GM18520 (cell line): Measurements from ENCODE around the gene ZNF318.

ENCODE experiments used
- ATAC-seq: cut with Tn5 transposase; IDR thresholded peaks from one replicate; pipeline ENCODE4 v1.9.1; 2021; ENCODE audit not compliant: unreplicated experiment

Gene ZNF318

DNA sequence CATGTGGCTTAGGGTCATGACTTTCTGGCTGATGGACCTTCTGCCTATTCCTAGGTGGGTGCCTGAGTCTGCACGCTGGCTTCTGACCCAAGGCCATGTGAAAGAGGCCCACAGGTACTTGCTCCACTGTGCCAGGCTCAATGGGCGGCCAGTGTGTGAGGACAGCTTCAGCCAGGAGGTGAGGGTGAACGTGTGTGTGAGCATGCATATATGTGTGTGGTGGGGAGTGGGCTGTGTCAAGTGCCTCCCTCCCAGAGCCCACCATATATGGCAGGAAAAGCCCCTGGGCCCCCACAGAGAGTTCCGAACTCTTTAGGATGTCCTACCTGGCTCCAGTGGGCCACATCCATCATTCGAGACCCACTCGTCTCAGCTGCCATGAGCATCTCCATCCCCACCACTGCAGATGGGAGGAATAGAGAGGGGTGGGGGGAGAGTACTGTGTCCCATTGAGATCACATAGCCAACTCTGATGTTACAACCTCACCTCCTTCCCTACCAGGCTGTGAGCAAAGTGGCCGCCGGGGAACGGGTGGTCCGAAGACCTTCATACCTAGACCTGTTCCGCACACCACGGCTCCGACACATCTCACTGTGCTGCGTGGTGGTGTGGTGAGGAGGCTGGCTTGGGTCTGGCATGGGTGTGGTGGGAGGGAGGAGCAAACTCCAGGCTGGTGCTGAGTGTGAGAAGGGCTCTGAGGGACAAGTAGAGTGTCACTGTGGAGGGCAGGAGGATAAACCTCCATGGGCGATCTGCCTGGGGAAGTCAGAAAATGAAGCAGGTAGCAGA, 68.2 kb downstream of the ZNF318 start:
- ATAC-seq, result no peak

GRCh38 chr6:43299338-43300293, 69.8 kb downstream of the ZNF318 start:
- no peak for ATAC-seq

- no peak for ATAC-seq
Observed at GRCh38 chr6:43298565-43299337, 70.7 kb downstream of the ZNF318 start.

- no peak for ATAC-seq
Observed at GRCh38 chr6:43297644-43298564, 71.5 kb downstream of the ZNF318 start, which contains the start of gene SLC22A7. SLC22A7 (plus strand) TSS chr6:43298260; CDS start chr6:43298359, 99 bp downstream.

DNA sequence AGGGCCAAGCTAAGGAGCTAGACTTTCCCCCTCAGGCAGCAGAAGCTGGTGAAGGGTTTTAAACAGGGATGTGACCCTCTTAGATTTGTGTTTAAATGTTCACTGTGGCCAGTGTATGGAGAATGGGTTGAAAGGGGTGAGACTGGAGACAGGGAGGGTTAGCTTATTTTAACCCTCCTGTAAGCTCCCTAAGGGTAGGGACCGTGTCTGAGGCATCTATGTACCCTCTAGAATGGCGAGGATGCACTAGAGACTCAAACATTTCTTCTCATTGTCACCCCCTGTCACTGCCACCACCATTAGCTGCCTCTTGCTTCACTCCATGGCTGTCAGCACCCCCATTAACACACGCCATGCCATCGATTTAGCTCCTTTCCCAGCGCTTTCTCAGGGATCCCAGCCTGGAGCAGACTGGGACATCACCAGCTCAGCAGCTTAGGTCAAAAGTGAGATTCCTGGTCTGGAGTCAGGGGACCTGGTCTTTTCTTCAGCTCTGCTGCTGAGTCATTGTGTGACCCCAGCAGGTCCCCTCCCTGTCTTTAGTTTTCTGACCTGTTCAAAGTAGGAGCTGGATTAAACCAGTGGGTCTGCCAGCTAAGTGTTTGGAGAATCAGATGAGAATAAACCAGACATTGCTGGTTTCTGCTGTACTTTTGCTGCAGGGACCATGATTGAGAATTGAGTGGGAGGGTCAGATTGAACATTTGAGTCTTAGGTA, 72.5 kb downstream of the ZNF318 start:
- ATAC-seq, result no peak

DNA sequence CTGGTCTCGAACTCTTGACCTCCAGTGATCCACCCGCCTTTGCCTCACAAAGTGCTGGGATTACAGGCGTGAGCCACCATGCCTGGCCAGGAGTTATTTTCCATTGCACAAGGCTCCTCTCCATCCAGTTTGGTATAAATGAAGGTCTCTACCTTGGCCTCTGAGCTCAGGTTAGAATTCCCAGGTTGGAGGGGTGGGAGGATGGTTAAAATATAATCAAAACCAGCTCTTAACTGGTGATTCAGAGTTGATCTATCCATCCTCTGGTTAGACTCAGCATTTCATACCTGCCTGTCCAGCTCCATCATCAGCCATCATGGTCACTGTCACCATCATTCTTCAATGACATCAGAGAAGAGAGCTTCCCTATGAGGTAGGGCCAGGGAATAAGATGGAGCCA, 74.0 kb downstream of the ZNF318 start:
- no peak for ATAC-seq

GRCh38 chr6:43294536-43294935, 74.9 kb downstream of the ZNF318 start:
- no peak for ATAC-seq

DNA sequence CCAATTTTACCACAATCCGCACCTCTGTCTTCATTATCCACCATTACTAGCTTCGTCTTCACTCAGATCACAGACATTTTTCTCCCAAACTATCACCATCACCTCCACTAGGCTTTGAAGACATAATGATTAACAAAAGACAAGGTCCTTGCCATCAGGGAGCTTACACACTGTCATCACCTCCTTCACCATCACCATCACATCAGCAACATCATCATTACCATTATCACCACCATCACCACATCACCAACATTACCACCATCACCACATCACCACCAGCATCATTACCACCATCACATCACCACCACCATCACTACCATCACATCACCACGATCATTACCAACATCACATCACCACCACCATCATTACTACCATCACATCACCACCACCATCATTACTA, 75.7 kb downstream of the ZNF318 start:
- no peak for ATAC-seq

DNA sequence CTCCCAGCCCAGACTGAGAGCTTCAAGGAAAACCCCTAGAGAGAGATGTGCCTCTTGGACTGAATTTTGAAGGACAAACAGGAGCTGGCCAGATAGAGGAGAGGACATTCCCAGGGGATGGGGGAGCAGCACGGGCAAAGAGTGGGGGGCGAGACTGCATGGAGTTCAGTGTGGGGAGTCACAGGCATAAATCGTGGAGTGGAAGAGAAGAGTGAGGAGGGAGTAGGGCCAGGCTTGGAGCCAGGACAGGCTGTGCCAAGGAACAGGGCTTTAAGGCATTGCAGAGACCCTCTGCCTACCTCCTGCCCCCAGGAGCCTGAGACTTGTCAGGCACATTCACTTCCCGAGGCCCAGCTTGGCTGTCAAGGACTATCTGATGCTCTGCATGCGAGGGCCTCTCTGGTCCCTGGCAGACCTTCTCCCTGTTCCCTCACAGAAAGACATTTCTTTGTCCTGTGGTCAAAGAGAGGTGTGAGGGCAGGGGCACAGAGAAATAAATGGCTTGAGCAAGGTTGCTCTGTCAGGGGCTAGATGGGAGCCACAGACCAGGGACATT, 76.6 kb downstream of the ZNF318 start:
- no peak for ATAC-seq

DNA sequence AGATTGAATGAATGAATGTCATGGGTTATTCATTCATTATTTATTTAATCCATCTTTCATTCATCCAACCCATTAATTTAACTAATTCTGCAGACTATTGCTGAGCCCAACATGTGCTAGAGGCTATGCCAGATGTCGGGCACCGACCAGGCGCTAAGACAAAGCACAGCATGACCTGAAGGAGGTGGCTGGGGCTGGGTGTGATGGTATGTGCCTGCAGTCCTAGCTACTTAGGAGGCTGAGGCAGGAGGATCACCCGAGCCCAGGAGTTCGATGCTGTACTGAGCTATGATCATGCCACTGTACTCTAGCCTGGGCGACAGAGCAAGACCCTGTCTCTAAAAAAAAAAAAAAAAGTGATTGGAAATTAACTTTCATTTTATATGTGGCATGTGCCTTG, 77.1 kb downstream of the ZNF318 start:
- no peak for ATAC-seq

DNA sequence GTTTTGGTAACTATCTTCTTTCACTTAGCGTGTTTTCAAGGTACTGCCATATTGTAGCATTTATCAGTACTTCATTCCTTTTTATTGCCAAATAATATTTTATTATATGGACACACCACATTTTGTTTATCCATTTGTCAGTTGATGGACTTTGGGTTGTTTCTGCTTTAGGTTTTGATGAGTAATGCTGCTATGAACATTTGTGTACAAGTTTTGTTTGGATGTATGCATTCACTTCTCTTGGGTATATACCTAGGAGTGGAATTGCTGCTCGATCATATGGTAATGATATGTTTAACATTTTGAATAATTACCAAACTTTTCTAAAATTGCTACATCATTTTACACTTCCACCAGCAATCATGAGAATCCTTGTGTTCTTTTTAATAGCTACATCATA, 77.7 kb downstream of the ZNF318 start:
- no peak for ATAC-seq

- no peak for ATAC-seq
Observed at GRCh38 chr6:43290905-43291355, 78.5 kb downstream of the ZNF318 start.

DNA sequence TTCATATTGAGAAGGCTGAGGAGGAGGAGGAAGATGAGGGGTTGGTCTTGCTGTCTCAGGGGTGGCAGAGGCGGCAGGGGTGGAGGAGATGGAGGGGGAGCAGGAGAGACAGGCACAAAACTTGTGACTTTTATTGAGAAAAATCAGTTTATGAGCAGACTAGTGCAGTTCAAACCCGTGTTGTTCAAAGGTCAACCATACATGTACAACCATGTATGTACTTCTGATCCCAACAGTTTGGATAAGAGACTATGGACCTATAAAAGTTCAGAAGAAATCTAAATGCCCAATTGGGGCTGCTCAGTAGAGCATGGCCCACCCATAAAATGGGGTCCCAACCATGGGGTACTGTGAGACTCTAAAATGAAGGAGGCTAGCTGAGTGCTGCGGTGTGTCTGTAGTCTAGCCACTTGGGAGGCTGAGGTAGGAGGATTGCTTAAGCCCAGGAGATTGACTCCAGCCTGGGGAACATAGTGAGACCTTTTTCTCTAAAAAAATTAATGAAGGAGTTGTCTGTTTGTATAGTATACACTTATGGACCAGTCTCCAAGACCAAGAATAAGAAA, 79.0 kb downstream of the ZNF318 start:
- ATAC-seq, result no peak

DNA sequence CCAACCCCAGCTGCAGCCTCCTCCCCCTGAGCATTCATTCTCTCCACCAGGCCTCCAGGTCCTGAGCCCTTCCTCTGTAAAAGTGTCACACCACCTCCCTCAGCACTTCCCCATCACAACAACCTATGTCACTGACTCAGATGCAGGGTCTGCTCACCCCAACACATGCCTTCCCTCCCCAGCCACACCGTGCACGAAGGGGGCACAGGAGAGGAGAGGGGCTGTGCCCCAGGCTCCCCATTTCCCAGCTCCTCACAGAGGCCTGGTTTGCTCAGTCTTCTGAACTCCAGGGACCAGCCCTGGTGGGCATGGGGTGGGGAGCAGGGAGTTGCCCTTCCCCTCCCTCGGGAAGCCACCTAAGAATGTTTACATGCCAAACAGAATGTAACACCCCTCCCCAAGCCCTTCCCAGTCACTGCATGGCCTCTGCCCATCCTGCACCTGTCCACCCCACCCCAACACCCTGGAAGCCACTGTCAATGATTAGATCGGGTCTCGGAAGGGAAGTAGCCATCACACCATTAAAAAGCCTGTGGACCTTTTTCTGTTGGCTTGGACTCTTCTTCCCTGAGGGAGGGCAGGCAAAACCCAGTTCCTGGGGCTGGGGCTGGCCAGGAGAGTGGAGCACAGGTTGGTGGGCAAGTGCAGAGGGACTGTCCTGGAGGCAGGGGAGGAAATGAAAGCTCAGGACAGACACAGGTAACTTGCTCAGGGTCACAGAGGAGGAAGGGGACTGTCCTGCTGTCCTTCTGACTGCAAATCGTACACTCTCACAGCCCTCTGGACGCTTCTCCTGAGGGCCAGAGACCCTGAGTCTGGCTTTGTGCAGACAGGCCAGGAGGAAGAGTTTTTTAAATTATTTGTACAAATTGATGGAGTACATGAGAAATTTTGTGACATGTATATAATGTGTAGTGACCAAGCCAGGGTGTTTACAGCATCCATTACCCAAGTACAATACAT, 81.4 kb downstream of the ZNF318 start:
- ATAC-seq, result no peak

DNA sequence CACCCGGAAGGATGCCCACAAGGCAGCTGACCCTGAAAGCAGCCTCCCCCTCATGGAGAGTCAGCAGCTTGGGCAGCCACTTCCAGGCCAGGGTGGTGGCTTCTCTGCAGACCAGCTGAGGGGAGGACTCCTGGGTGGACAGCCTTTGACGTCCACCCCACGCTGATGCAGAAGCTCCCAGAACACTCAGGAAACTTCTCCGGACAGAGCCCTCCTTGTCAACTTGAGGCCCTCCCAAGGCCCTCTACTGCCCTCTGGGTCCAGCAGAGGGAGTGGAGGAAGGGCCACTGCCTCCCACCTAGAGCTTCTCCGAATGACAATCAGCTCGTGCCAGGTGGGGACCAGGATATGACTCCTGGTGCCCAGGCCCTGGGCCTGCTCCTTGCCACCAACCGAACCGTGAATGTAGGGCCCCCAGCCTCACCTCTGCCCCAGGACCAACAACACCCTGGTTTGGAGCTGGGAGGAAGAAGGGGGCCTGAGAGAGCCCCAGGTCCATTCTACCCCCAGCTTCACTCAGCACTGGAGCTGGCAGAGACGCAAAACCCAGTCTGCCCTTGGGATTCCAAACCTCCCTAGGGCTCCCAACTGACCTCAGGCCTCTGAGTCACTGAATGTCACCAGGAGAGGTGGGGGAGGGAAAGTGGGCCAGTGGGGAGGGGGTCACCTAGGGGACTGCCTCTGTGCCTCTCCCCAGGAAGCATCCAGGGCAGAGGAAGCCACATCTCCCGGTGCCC, 82.3 kb downstream of the ZNF318 start:
- ATAC-seq, result no peak

DNA sequence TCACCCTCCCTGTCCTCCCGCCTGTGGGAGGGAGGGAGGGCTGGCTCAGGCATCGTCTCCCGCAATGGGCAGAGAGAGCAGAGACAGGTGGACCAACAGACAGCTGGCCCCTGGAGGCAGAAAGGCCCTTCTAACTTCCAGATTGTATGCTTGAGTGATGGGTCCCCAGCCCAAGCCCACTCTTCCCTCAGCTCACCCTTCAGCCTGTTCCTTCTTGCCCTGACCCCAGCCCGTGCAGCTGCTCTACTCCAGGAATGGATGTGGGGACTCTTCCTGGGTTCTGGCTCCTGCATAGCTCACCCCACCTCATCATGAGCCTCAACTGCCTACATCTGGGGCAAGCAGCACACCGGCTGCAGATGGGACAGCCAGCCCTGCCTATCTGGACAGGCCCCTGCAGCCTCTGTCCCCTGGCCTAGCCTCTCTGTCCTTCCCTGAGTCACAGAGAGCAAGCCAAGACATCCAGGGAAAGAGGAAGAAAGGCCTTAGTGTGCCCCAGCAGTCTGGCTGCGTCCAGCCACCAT, 82.9 kb downstream of the ZNF318 start:
- ATAC-seq, result no peak
